GM12865 (cell line): ENCODE results near the gene RAB30.

Experiments
- DNase-seq: peaks from one replicate; pipeline ENCODE4 v3.0.0; 2010; ENCODE audit warnings: low read depth
- H3K4me3 ChIP-seq: 2 replicates; pipeline ENCODE4 v1.5.1; 2011; ENCODE audit warnings: mild to moderate bottlenecking, low read depth, low read length, control low read depth
- TF ChIP-seq, protein P1 (sequence below): IDR thresholded peaks from 2 replicates; pipeline ENCODE4 v1.5.1; 2011; ENCODE audit warnings: low read length, control low read depth, low read depth, inconsistent platforms; ENCODE audit not compliant: insufficient read depth; ENCODE audit errors: missing control alignments

RAB30 gene

GRCh38 chr11:83088965-83089364 lies 17.3 kb upstream of the RAB30 start:
- no peak for DNase-seq
- TF ChIP-seq, protein P1, sequence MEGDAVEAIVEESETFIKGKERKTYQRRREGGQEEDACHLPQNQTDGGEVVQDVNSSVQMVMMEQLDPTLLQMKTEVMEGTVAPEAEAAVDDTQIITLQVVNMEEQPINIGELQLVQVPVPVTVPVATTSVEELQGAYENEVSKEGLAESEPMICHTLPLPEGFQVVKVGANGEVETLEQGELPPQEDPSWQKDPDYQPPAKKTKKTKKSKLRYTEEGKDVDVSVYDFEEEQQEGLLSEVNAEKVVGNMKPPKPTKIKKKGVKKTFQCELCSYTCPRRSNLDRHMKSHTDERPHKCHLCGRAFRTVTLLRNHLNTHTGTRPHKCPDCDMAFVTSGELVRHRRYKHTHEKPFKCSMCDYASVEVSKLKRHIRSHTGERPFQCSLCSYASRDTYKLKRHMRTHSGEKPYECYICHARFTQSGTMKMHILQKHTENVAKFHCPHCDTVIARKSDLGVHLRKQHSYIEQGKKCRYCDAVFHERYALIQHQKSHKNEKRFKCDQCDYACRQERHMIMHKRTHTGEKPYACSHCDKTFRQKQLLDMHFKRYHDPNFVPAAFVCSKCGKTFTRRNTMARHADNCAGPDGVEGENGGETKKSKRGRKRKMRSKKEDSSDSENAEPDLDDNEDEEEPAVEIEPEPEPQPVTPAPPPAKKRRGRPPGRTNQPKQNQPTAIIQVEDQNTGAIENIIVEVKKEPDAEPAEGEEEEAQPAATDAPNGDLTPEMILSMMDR = peak; percentile 1
- no peak overlapping the region for H3K4me3 ChIP-seq

DNA sequence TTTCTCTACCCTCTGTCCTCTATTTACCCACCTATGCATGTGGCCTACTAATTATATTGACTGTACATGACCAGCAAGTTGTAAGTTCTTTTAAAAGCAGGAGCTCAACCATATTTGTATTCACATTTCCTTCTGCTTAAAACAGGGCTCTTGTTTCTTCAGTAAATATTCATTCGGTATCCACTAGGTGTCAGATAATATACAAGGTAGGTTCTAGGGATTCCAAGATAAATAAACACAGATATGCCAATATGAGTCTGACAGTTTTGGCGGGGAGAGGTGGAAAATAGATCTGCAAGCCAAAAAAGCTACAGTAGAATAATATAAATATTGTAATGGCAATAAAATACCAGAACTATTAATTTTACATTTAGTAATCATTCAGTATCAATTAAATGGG lies 15.3 kb upstream of the RAB30 start:
- TF ChIP-seq, protein P1 = no peak
- no peak for DNase-seq
- no peak overlapping the region for H3K4me3 ChIP-seq

- no peak for DNase-seq
- TF ChIP-seq, protein P1 = no peak
- no peak overlapping the region for H3K4me3 ChIP-seq
Observed at GRCh38 chr11:83079820-83080219, 8.1 kb upstream of the RAB30 start.

DNA sequence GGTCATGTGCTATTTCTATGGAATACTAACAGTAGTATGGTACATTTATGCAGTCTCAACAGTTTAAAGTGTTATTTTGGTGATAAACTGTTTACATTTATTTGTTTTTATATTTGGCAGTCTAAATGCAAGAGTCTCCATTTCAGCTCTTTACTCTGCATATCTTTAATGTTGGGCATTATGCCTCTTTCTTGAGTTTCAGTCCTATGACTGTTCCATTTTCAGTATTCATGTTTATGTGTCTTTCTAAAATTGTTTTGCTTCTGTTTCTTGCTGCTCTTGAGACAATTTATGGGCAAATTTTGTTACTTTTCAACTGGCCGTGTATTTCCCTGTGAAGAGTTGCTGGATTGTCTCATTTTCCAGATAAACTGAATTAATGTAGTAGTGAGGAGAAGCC lies 6.6 kb upstream of the RAB30 start:
- no peak overlapping the region for H3K4me3 ChIP-seq
- DNase-seq = no peak
- TF ChIP-seq, protein P1 = no peak

- H3K4me3 ChIP-seq = peak overlapping the region; percentile 92; the same call in 1 of the 2 replicates
- no peak for DNase-seq
- TF ChIP-seq, protein P1 = no peak
Observed at GRCh38 chr11:83073884-83074283, 2.2 kb upstream of the RAB30 start.

- TF ChIP-seq, protein P1 = no peak
- no peak for DNase-seq
- peak overlapping the region; percentile 92 for H3K4me3 ChIP-seq
Observed at GRCh38 chr11:83073258-83073657, 1.6 kb upstream of the RAB30 start.

DNA sequence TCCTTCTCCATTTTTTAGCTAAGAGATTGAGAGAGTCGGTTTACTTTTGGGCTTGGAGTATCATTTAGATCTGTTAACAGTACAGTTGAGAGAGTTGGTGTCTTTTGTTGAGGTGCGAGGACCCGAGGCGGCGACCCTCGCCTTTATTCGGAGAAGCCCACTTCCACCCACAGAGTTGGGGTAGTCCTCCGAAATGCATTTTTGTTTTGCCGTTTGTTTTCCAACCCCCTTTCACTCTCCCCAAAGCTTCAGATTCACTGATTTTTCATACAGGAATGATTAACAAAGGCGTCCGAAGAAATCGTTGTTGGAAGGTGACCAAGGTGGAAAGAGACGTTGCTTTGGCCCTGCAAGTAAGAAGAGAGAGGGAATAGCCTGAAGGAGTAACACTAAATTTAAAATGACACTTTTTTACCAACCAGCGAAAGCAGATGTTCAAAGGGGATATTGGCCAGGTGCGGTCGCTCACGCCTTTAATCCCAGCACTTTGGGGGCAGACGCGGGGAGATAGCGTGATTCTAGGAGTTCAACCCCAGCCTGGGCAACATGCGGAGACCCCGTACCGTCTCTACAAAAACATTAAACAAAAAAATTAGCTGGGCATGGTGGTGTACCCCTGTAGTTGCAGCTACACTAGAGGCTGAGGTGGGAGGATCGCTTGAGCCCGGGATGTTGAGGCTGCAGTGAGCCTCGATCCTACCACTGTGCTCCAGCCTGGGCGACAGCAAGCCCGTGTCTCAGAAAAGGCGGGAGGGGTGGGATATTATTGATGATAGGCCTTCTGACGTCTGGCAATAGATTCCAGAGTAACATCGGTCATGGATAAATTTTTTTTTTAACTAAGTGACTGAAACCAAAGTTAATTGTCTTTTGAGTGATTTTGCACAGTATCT lies 899 bp upstream of the RAB30 start:
- DNase-seq = no peak
- TF ChIP-seq, protein P1 = no peak
- peak overlapping the region; percentile 92 for H3K4me3 ChIP-seq
